ENCODE data around the gene COL6A2. TPM values are rescaled to one million over a fixed set of nuclear protein-coding genes. Genes with fewer than 3 reads are reported as not detected.

Gene COL6A2
- total and polyA plus RNA-seq, 10 of the 15 experiments (the other 5 are each of a cell fraction or from before 2014, with no cell fraction given): 0.16 to 1.3 (median 0.34) TPM; not detected in 7

- Histone ChIP-seq H3K9ac (ENCODE audit: control insufficient read depth, insufficient read depth, low read length) (no peak overlapping the region), H3K36me3 (ENCODE audit: control insufficient read depth in 2 of 2, insufficient read depth in 2 of 2, low read length in 1 of 2) (no peaks in the 10 kb centered on the region), H4K20me1 (ENCODE audit: control insufficient read depth, insufficient read depth) (no peaks in the 10 kb centered on the region), H3K9me3 (replicated peaks; ENCODE audit: control insufficient read depth, insufficient read depth, low read length) (no peaks in the 10 kb centered on the region; the same call in 1 of the 3 replicates), H2AFZ (ENCODE audit: control insufficient read depth, low read depth, low read length) (no peak overlapping the region), H3K27me3 (replicated peaks in 1 of 2; ENCODE audit: control insufficient read depth in 2 of 2, insufficient read depth in 2 of 2, low read length in 1 of 2) (no peaks in the 10 kb centered on the region), H3K4me2 (ENCODE audit: control insufficient read depth, insufficient read depth) (no peak overlapping the region), H3K4me1 (ENCODE audit: control insufficient read depth, insufficient read depth, low read length) (no peaks in the 10 kb centered on the region), H3K27ac (ENCODE audit: control insufficient read depth, insufficient read depth) (no peak overlapping the region), H3K4me3 (no peak overlapping the region), H3K79me2 (ENCODE audit: control insufficient read depth, insufficient read depth, low read length) (no peaks in the 10 kb centered on the region)
- RAD21 ChIA-PET (ENCODE audit: unreplicated experiment): no interaction called here
- WGBS (ENCODE audit: insufficient coverage, insufficient replicate concordance, low lambda C conversion rate, missing lambda C conversion rate): 15% methylated on average over 13 of the region's 13 CpGs
- CTCF ChIA-PET: no interaction called here
- in situ Hi-C loops (cut with MboI) (no loop called here), intact Hi-C loops (cut with micrococcal nuclease; ENCODE audit: unreplicated experiment) (no loop called here)
- FAIRE-seq (no peak), DNase-seq (ENCODE audit: low read depth, low spot score) (no peak), ATAC-seq (no peak)
- TF ChIP-seq ZNF687 (IDR thresholded peaks at IDR 0.05): no peak
- no peak for TF ChIP-seq PRDM15 (CRISPR knock-in tag; IDR thresholded peaks at IDR 0.05)
- no peak for TF ChIP-seq RFX5 (IDR thresholded peaks at IDR 0.05; ENCODE audit: low read depth, low read length)
- TF ChIP-seq BCL11A (IDR thresholded peaks at IDR 0.05; ENCODE audit: low read depth, low read length): no peak
- BruUV-seq (replicated peaks): no TSS peak
- POLR2A ChIA-PET: no interaction called here
- SMC1A ChIA-PET (ENCODE audit: uncharacterized antibody, unreplicated experiment): no interaction called here
These were observed 33.1 kb upstream of the COL6A2 start for GRCh38 chr21:46064870-46065214.
